ENCODE measurements around the gene TMEM121.
"Not testable (repeated sequence)": the region's sequence is repeated elsewhere in the genome, so short reads cannot be mapped to it uniquely, and the experiment has no call there.

DNA sequence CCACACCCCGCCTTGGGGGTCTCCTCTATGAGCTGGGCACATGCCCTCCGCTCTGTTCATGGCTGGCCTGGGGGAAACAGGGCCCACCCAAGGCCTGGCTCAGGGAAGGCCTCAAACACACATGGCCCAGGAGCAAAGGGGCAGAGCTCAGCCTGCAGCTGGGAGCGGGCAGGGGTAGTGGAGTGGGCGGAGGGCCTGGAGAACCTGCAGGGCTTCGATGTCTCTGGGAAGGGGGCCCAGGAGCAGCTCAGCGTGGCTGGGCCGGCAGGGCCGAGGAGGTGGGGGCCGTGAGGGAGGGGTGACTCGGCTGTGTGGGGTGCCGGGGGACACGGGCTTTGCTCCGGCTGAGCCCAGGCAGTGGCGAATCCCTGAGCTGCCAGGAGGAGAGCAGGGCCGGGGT, 47.5 kb downstream of the TMEM121 start:
- TF ChIP-seq, protein P1, sequence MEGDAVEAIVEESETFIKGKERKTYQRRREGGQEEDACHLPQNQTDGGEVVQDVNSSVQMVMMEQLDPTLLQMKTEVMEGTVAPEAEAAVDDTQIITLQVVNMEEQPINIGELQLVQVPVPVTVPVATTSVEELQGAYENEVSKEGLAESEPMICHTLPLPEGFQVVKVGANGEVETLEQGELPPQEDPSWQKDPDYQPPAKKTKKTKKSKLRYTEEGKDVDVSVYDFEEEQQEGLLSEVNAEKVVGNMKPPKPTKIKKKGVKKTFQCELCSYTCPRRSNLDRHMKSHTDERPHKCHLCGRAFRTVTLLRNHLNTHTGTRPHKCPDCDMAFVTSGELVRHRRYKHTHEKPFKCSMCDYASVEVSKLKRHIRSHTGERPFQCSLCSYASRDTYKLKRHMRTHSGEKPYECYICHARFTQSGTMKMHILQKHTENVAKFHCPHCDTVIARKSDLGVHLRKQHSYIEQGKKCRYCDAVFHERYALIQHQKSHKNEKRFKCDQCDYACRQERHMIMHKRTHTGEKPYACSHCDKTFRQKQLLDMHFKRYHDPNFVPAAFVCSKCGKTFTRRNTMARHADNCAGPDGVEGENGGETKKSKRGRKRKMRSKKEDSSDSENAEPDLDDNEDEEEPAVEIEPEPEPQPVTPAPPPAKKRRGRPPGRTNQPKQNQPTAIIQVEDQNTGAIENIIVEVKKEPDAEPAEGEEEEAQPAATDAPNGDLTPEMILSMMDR (IDR thresholded peaks at IDR 0.05) = not testable (repeated sequence)
- not testable (repeated sequence) for TF ChIP-seq POLR2A, POLR2AphosphoS5 (IDR thresholded peaks at IDR 0.05)
